IMR-90 (cell line): ENCODE measurements around the gene AP1S1. TPM values are rescaled to one million over a fixed set of nuclear protein-coding genes. Genes with fewer than 3 reads are reported as not detected.
A peak's percentile ranks its signal among the peaks of the same experiment; 100 is the strongest.

Experiments used
- ATAC-seq: fragments of 200-7000 bp; cut with Tn5 transposase; 2 replicates; pipeline ENCODE4 v1.9.1; 2020; ENCODE audit warnings: low read depth, mild to moderate bottlenecking, moderate library complexity
- BruUV-seq: library from RNA; stranded (reverse); fragments of 400-500 nt; replicated peaks from 2 replicates; lab custom pipeline; 2021; lab: Mats Ljungman, UMichigan
- CTCF ChIA-PET: fragments of 300-600 bp; formaldehyde crosslinking; extraction: SDS; loops from one replicate; lab custom pipeline; 2021; ENCODE audit warnings: antibody characterized with exemption; lab: Yijun Ruan, JAX
- POLR2A ChIA-PET: fragments of 300-600 bp; sonication (Branson Sonifier 250); formaldehyde crosslinking; loops from one replicate; lab custom pipeline; 2022; ENCODE audit warnings: antibody characterized with exemption; ENCODE audit not compliant: unreplicated experiment; lab: Charles Lee
- DNase-seq: peaks from one replicate; pipeline ENCODE4 v3.0.0; 2013
- H2AFZ ChIP-seq: replicated peaks from 2 replicates; pipeline ENCODE3; 2013; ENCODE audit warnings: low read length, mild to moderate bottlenecking; ENCODE audit not compliant: poor library complexity
- H2AK5ac ChIP-seq: 2 replicates; pipeline ENCODE4 v1.6.1; 2013; ENCODE audit warnings: low read depth, low read length, inconsistent platforms
- H2AK9ac ChIP-seq: replicated peaks from 2 replicates; pipeline ENCODE3; 2013; ENCODE audit warnings: mild to moderate bottlenecking, low read depth, low read length, moderate library complexity; ENCODE audit not compliant: poor library complexity
- H2BK120ac ChIP-seq: 2 replicates; pipeline ENCODE4 v1.6.1; 2013; ENCODE audit warnings: low read depth, low read length, inconsistent platforms
- H2BK15ac ChIP-seq: 3 replicates; pipeline ENCODE4 v1.6.1; 2013; ENCODE audit warnings: low read depth, low read length, inconsistent platforms
- H2BK20ac ChIP-seq: 2 replicates; pipeline ENCODE4 v1.6.1; 2013; ENCODE audit warnings: low read depth, mild to moderate bottlenecking, inconsistent platforms, low read length, moderate library complexity
- H2BK5ac ChIP-seq: 2 replicates; pipeline ENCODE4 v1.6.1; 2013; ENCODE audit warnings: mild to moderate bottlenecking, low read depth, low read length, inconsistent platforms; ENCODE audit not compliant: poor library complexity, severe bottlenecking
- H3K14ac ChIP-seq: replicated peaks from 2 replicates; pipeline ENCODE4 v1.6.1; 2013; ENCODE audit warnings: low read depth, low read length, inconsistent platforms
- H3K18ac ChIP-seq: 2 replicates; pipeline ENCODE4 v1.6.1; 2013; ENCODE audit warnings: low read depth, low read length, control low read depth
- H3K23ac ChIP-seq: 2 replicates; pipeline ENCODE4 v1.6.1; 2013; ENCODE audit warnings: low read depth, low read length, inconsistent platforms
- H3K27ac ChIP-seq: 2 replicates; pipeline ENCODE4 v1.5.1; 2013; ENCODE audit warnings: mild to moderate bottlenecking, control low read depth, low read length; ENCODE audit not compliant: insufficient read depth
- H3K27me3 ChIP-seq: 2 replicates; pipeline ENCODE4 v1.6.1; 2013; ENCODE audit warnings: low read length; ENCODE audit not compliant: control insufficient read depth, insufficient read depth
- H3K36me3 ChIP-seq: 2 replicates; pipeline ENCODE4 v1.6.1; 2013; ENCODE audit warnings: low read length, mixed read lengths; ENCODE audit not compliant: control insufficient read depth, insufficient read depth
- H3K4ac ChIP-seq: 2 replicates; pipeline ENCODE4 v1.6.1; 2013; ENCODE audit warnings: low read depth, low read length, inconsistent platforms
- H3K4me1 ChIP-seq: 2 replicates; pipeline ENCODE4 v1.6.1; 2013; ENCODE audit warnings: low read length, mixed read lengths; ENCODE audit not compliant: control insufficient read depth, insufficient read depth
- H3K4me2 ChIP-seq: 2 replicates; pipeline ENCODE4 v1.6.1; 2013; ENCODE audit warnings: low read depth, mild to moderate bottlenecking, control low read depth, low read length, moderate library complexity
- H3K4me3 ChIP-seq: 2 replicates; pipeline ENCODE4 v1.5.1; 2013; ENCODE audit warnings: low read depth, mild to moderate bottlenecking, control low read depth, low read length, moderate library complexity; ENCODE audit not compliant: insufficient read depth
- H3K56ac ChIP-seq: 2 replicates; pipeline ENCODE4 v1.6.1; 2013; ENCODE audit warnings: low read length, inconsistent platforms; ENCODE audit not compliant: insufficient read depth; ENCODE audit errors: extremely low read depth
- H3K79me1 ChIP-seq, 2 experiments: 2 replicates each; pipeline ENCODE4 v1.6.1; 2013; ENCODE audit warnings: low read length in 2 of 2, inconsistent platforms in 1 of 2, low read depth in 1 of 2
- H3K9ac ChIP-seq: 2 replicates; pipeline ENCODE4 v1.6.1; 2013; ENCODE audit warnings: low read depth, low read length, control low read depth
- H3K9me1 ChIP-seq: 2 replicates; pipeline ENCODE4 v1.6.1; 2013; ENCODE audit warnings: low read length, inconsistent platforms; ENCODE audit not compliant: insufficient read depth
- H3K9me3 ChIP-seq: 2 replicates; pipeline ENCODE4 v1.6.1; 2013; ENCODE audit warnings: low read length; ENCODE audit not compliant: control insufficient read depth, insufficient read depth
- H4K20me1 ChIP-seq: 2 replicates; pipeline ENCODE4 v1.6.1; 2013; ENCODE audit warnings: low read length, inconsistent platforms; ENCODE audit not compliant: insufficient read depth
- H4K5ac ChIP-seq: 2 replicates; pipeline ENCODE4 v1.6.1; 2013; ENCODE audit warnings: mild to moderate bottlenecking, low read depth, low read length, control low read depth
- H4K8ac ChIP-seq, 2 experiments: 2 replicates each; pipeline ENCODE4 v1.6.1; 2013; ENCODE audit warnings: low read depth in 2 of 2, low read length in 2 of 2, control low read depth in 1 of 2, inconsistent platforms in 1 of 2
- H4K91ac ChIP-seq: 2 replicates; pipeline ENCODE4 v1.6.1; 2013; ENCODE audit warnings: low read depth, low read length, inconsistent platforms; ENCODE audit not compliant: insufficient read depth
- CEBPB ChIP-seq: IDR thresholded peaks from 2 replicates; pipeline ENCODE4 v1.6.1; 2012; ENCODE audit warnings: low read depth, low read length, improper control_type of control experiment
- CHD1 ChIP-seq: IDR thresholded peaks from 2 replicates; pipeline ENCODE4 v1.6.1; 2012; ENCODE audit warnings: low read depth, low read length, improper control_type of control experiment
- WGBS, 2 experiments: methylation state at CpG; one replicate each; pipeline versions ENCODE4 v1.1.5 to v1.1.7; 2013; ENCODE audit warnings: missing lambda C conversion rate in 2 of 2; ENCODE audit not compliant: insufficient read length in 1 of 2; ENCODE audit errors: extremely low coverage in 2 of 2; 5-methylcytosine and 5-hydroxymethylcytosine counted together
- dilution Hi-C: fragments of 300-500 bp; cut with HindIII; formaldehyde crosslinking; loops from one replicate; pipeline ENCODE4 v1.14.3; 2018; ENCODE audit warnings: low sequenced_read_pairs; ENCODE audit not compliant: unreplicated experiment
- in situ Hi-C: fragments of 300-500 bp; cut with MboI; formaldehyde crosslinking; loops from 3 replicates; pipeline ENCODE4 v1.14.3; 2019; ENCODE audit warnings: low sequenced_read_pairs, inconsistent platforms, mixed read lengths
- intact Hi-C: fragments of 100-400 bp; cut with micrococcal nuclease; formaldehyde crosslinking; loops from 2 replicates; pipeline ENCODE4 v1.10.0; 2022
- polyA plus RNA-seq, 3 experiments: library from polyadenylated mRNA; depleted of rRNA; stranded (reverse); fragments of >200 nt; gene quantifications; 2 replicates each; pipeline ENCODE4 v1.2.3, GENCODE V29; 2012; ENCODE audit warnings: low replicate concordance in 1 of 3
- total RNA-seq: library from RNA; depleted of rRNA; stranded (reverse); fragments of >200 nt; gene quantifications from 2 replicates; pipeline ENCODE4 v1.2.3, GENCODE V29; 2012

Gene AP1S1
- total and polyA plus RNA-seq, 2 of the 4 experiments (the other 2 are of a cell fraction): 187 to 295 TPM

GRCh38 chr7:101122933-101123702 lies 31.2 kb upstream of the AP1S1 start:
- peak overlapping the region; percentile 15 for H2AFZ ChIP-seq
- ATAC-seq: no peak
- H4K20me1 ChIP-seq: peaks cover 11% of the 10 kb centered on the region
- intact Hi-C loops: loop anchor here (1.0 kb wide), 1 partner anchor 23 kb away; no protein-coding TSS in a partner anchor
- peak overlapping the region; percentile 96 for H3K56ac ChIP-seq
- in situ Hi-C loops: loop anchor here (25.0 kb wide), 1 partner anchor 686 kb away; the partner anchor contains the start of genes MEPCE, PPP1R35 and ZCWPW1
- H3K9me1 ChIP-seq: peaks cover 29% of the 10 kb centered on the region
- H2BK5ac ChIP-seq: peak overlapping the region; percentile 96
- H3K36me3 ChIP-seq: peaks cover under 1% of the 10 kb centered on the region; the same call in 1 of the 2 replicates
- peak overlapping the region; percentile 72 for H3K18ac ChIP-seq
- peak overlapping the region; percentile 97 for H3K23ac ChIP-seq
- POLR2A ChIA-PET: interaction anchor here (0.6 to 1.2 kb wide), 2 partner anchors 12 to 511 kb away, joined by 4 to 7 read pairs; no protein-coding TSS in a partner anchor
- peak overlapping the region; percentile 78 for H2AK9ac ChIP-seq
- H2BK120ac ChIP-seq: peak overlapping the region; percentile 94
- no TSS peak for BruUV-seq
- H2BK15ac ChIP-seq: peak overlapping the region; percentile 98
- CTCF ChIA-PET: interaction anchor here (0.6 to 1.5 kb wide), 5 partner anchors 11 to 46 kb away, joined by 3 to 5 read pairs (median 3); no protein-coding TSS in a partner anchor
- peaks cover 25% of the 10 kb centered on the region for H3K4me1 ChIP-seq
- whole genome bisulfite sequencing, 2 experiments: 94% methylated on average over 5 of the region's 11 CpGs; no CpG with 5 or more reads in 1 of the 2 experiments
- H4K5ac ChIP-seq: peak overlapping the region; percentile 83
- peak overlapping the region; percentile 97 for H2BK20ac ChIP-seq
- DNase-seq: no peak
- H3K9me3 ChIP-seq: no peaks in the 10 kb centered on the region
- dilution Hi-C loops: no loop called here
- H3K79me1 ChIP-seq: peaks cover 4 to 53% of the 10 kb centered on the region in 2 experiments; a peak in 2 of 4 replicates
- H3K4ac ChIP-seq: peak overlapping the region; percentile 97
- H4K91ac ChIP-seq: peak overlapping the region; percentile 96
- H3K4me3 ChIP-seq: no peak overlapping the region
- peak overlapping the region; percentile 98 for H2AK5ac ChIP-seq
- no peaks in the 10 kb centered on the region for H3K27me3 ChIP-seq
- peak overlapping the region; percentile 99 for H3K14ac ChIP-seq
- H3K27ac ChIP-seq: peak overlapping the region; percentile 93
- H3K4me2 ChIP-seq: no peak overlapping the region
- H3K9ac ChIP-seq: peak overlapping the region; percentile 75
- 0 out of 2 replicates have a peak, but pooled peaks have one; percentile 35 for TF ChIP-seq CEBPB
- TF ChIP-seq CHD1: no peak
- peak overlapping the region; percentile 73 to 98 for H4K8ac ChIP-seq
